ENCODE measurements around the gene RFX1.

DNA sequence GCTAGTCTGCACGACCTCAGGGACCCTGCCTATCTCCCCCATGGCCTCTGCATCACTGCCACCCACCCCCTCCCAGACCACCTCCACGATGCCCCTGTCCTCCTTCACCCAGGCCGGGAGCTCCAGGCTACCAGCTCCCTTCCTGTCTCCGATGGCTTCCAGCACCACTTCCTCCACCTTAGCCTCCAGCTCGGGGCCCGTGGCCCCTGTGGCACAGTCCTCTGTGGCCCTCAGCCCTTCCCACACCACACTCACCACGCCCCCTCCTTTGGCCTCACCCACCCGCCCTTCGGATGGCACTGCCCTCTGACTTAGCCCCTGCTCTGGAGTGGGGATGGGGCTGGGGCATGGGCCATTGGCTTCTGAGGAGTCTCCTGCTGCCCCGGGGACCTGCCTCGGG is 48.6 kb upstream of the RFX1 start:
- TF ChIP-seq, protein P1, sequence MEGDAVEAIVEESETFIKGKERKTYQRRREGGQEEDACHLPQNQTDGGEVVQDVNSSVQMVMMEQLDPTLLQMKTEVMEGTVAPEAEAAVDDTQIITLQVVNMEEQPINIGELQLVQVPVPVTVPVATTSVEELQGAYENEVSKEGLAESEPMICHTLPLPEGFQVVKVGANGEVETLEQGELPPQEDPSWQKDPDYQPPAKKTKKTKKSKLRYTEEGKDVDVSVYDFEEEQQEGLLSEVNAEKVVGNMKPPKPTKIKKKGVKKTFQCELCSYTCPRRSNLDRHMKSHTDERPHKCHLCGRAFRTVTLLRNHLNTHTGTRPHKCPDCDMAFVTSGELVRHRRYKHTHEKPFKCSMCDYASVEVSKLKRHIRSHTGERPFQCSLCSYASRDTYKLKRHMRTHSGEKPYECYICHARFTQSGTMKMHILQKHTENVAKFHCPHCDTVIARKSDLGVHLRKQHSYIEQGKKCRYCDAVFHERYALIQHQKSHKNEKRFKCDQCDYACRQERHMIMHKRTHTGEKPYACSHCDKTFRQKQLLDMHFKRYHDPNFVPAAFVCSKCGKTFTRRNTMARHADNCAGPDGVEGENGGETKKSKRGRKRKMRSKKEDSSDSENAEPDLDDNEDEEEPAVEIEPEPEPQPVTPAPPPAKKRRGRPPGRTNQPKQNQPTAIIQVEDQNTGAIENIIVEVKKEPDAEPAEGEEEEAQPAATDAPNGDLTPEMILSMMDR (IDR thresholded peaks at IDR 0.05 in 4 of 5, conservative IDR thresholded peaks at IDR 0.05 in 1 of 5): no peak
- no peak for TF ChIP-seq POLR2A (IDR thresholded peaks at IDR 0.05)

Data from gastrocnemius medialis (tissue), 4 donors.